ENCODE measurements around the gene SMIM36.

SMIM36 gene

GRCh38 chr17:55444471-55445441 is 66.5 kb downstream of the SMIM36 start:
- POLR2A ChIA-PET, result no interaction called here
- peak; percentile 47 for DNase-seq (ENCODE audit: extremely low spot score)
- TF ChIP-seq CTCF (IDR thresholded peaks at IDR 0.05; ENCODE audit: control extremely low read depth, extremely low read depth, low read depth, missing control alignments), result no peak
- CTCF ChIA-PET, result interaction anchor here (1.1 kb wide), 1 partner anchor 31 kb away, joined by 3 read pairs; no protein-coding TSS in a partner anchor

- no peak for TF ChIP-seq CTCF (IDR thresholded peaks at IDR 0.05; ENCODE audit: control extremely low read depth, extremely low read depth, low read depth, missing control alignments)
- POLR2A ChIA-PET, result no interaction called here
- CTCF ChIA-PET, result no interaction called here
- no peak for DNase-seq (ENCODE audit: extremely low spot score)
Observed at GRCh38 chr17:55443904-55444303, 67.3 kb downstream of the SMIM36 start.

DNA sequence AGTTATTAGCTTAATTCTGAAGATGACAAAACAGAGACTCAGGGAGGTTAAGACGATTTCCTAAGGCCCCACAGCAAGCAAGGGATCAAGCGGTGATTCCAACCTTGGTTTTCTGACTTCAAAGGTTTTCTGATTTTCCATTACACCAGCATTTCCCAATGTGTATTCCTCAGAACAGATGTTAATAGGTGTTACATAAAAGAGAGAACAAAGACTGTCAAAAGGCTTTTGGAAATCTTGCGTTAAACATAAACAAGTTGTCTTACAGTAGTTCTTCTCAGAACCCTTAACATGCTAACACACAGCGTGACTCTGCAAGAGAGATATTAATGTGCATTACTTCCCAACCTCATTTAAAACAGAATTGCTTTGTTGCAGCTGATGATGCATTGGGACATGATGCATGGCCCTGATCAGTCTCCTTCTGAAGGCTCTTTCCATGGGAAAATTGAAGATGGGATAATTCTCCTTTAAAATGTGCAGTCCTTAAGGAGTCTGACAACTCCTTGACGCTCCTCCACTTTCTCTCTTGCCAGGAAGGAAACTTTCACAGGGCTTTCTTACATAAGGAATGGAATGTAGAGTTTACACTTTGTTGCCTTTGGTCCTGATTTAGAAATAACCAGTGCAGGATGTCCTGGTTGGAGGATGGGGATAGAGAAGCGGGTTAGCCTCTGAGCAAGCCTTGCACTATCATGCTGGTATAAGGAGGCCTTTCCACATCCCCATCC is 68.1 kb downstream of the SMIM36 start:
- DNase-seq (ENCODE audit: extremely low spot score), result no peak
- CTCF ChIA-PET, result interaction anchor here (1.0 to 2.1 kb wide), 3 partner anchors 8 to 22 kb away, joined by 3 to 7 read pairs (median 6); partner anchors contain the start of gene MMD
- POLR2A ChIA-PET, result no interaction called here
- TF ChIP-seq CTCF (IDR thresholded peaks at IDR 0.05; ENCODE audit: control extremely low read depth, extremely low read depth, low read depth, missing control alignments), result no peak

DNA sequence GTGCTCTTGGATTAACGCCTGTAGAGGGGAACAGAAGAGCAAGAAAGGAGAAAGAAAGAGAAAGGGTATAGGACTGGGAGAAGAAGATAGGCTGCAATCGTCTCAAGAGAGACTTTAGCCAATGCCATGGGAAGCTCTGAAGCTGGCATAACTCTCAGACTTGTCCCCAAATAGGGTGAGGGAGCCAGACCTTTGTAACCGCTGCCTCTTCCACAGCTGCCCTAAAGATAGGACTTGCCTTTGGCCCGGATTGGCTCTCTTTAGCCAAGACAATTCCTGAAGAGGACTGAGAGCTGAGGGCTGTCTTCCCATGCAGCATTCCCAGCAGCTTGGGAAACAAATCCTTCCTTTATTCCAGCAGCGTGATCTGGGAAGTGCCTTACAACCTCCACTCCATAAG is 68.8 kb downstream of the SMIM36 start:
- TF ChIP-seq CTCF (IDR thresholded peaks at IDR 0.05; ENCODE audit: control extremely low read depth, extremely low read depth, low read depth, missing control alignments), result no peak
- POLR2A ChIA-PET, result no interaction called here
- CTCF ChIA-PET, result interaction anchor here (0.8 to 2.1 kb wide), 4 partner anchors 9 to 72 kb away, joined by 3 to 7 read pairs (median 4); partner anchors contain the start of gene MMD

GRCh38 chr17:55441544-55441943 is 69.7 kb downstream of the SMIM36 start:
- no peak for DNase-seq (ENCODE audit: extremely low spot score)
- ChIA-PET CTCF (interaction anchor here (0.8 to 2.1 kb wide), 3 partner anchors 19 to 73 kb away, joined by 3 to 7 read pairs (median 4); partner anchors contain the start of gene MMD), POLR2A (no interaction called here)
- no peak for TF ChIP-seq CTCF (IDR thresholded peaks at IDR 0.05; ENCODE audit: control extremely low read depth, extremely low read depth, low read depth, missing control alignments)

More for the DNA sequence above, 68.8 kb downstream of the SMIM36 start:
- DNase-seq (ENCODE audit: extremely low spot score), result no peak

DNA sequence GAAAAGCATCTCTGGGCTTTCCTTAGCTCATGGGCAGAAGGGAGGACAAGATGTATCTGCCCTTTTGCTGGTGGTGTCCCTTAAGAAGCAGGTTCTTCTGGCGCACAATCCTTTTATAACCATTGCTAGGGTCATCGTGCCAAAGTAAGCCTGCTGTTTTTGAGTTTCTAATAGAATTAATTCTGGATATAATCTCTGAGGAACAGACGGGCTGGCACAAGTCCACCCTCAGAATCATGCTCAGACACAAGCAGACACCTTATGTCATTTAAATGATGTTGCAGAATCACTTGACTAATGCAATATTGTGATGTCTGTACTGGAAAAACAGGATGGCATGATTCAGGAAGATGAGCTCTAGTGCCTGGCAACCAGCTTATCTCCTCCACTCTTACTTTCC is 70.9 kb downstream of the SMIM36 start:
- TF ChIP-seq CTCF (IDR thresholded peaks at IDR 0.05; ENCODE audit: control extremely low read depth, extremely low read depth, low read depth, missing control alignments), result no peak
- DNase-seq (ENCODE audit: extremely low spot score), result no peak
- CTCF ChIA-PET, result interaction anchor here (1.3 kb wide), 1 partner anchor 17 kb away, joined by 4 read pairs; no protein-coding TSS in a partner anchor
- POLR2A ChIA-PET, result interaction anchor here (0.6 kb wide), 1 partner anchor 11 kb away, joined by 4 read pairs; no protein-coding TSS in a partner anchor
